Esophagus mucosa (tissue), 1 donor: ENCODE results near the gene HOOK1. TPM values are rescaled to one million over a fixed set of nuclear protein-coding genes. Genes with fewer than 3 reads are reported as not detected.
"Not testable (repeated sequence)": the region's sequence is repeated elsewhere in the genome, so short reads cannot be mapped to it uniquely, and the experiment has no call there.

Source experiments
- ATAC-seq: fragments of 200-7000 bp; cut with Tn5 transposase; one replicate; pipeline ENCODE4 v1.9.1; 2020
- total RNA-seq: library from RNA; stranded (reverse); gene quantifications from one replicate; pipeline ENCODE4 v1.2.4, GENCODE V29; 2023
- donor health status: DM: yes; HTN: yes; CAD: no.

Gene HOOK1
- total RNA-seq, 1 donor from 2014 or later: 31.4 TPM

DNA sequence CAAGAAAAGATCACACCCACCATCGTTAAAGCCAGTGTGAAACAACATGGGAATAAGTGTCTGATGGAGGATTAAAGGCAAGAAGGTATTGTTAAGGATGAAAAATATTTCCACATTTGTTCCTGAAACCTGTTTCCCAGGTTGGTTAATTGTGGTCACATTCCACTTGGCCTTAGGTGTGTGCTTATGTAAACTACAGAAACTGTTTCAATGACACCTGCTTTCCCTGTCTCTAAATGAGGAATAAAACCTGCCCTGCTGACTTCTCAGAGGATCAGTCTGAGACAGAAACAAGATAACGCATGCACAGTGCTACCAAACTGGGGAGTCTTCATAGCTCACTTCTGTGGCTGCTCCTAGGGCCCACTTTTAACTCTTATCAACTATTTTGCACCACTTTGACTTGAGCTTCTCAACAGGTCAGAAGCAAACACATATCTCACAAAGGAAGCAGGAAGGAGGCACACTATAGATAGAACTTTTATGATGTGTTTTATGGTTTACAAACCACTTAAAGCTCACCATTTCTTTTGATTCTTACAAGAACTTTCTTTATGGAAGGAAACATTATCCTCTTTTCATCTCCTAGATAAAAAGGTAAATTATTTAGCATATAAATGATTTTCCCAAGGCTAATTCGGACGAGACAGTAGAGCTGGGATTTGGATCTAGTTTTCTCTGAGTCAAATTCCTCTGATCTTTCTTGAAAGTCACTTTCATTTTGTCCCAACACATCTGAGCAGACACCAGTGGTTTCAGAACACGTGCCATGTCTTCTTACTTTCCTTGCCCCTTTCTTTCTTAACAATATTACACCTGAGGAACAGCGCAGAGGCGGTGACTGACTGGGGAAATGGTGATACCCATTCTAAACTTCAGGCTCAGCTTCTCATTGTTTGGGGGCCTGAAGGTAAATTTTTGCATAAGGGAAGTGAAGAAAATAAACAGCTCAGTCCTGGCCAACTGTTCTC lies 78.4 kb downstream of the HOOK1 start:
- ATAC-seq: peak; percentile 97

GRCh38 chr1:59897165-59897564 lies 82.4 kb downstream of the HOOK1 start:
- ATAC-seq: no peak

DNA sequence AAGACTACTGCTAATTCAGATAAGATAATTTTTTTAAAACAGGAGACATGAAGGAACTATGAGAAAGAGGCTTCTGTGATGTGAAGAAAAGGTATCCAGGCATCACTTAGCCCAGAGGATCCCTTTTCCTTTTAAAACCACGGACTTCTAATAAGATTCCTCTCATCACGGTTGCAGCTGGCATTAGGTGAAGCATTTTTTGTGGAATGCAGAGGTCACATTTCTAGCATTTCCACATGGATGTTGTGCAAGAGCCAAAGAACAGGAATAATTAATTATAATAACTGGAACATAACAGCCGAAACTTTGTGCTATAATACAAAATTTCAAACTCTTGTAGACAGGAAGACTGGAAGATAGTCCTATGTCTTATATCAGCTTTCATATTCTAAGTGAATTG lies 84.2 kb downstream of the HOOK1 start:
- ATAC-seq: no peak

DNA sequence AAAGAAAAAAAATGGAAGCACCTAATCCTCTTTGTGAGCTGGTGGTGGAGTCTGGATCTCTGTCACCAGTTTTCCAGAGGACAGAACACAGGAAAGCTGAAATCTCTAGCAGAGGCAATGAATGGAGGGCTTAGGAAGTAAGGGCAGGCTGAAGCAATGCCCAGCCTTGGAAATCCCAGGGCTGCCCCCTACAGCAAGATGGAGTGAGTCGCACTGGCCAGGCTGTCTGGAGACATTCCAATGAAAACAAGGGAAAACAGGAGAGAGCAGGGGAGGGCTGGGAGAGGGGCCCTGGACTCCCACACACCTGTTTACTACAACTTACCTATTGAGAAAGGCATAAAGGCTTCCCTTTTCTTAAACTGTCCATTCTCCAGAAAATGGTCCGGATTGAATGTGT lies 85.9 kb downstream of the HOOK1 start:
- no peak for ATAC-seq

GRCh38 chr1:59901770-59902388 lies 87.1 kb downstream of the HOOK1 start:
- ATAC-seq: no peak

GRCh38 chr1:59903141-59903754 lies 88.5 kb downstream of the HOOK1 start:
- no peak for ATAC-seq

DNA sequence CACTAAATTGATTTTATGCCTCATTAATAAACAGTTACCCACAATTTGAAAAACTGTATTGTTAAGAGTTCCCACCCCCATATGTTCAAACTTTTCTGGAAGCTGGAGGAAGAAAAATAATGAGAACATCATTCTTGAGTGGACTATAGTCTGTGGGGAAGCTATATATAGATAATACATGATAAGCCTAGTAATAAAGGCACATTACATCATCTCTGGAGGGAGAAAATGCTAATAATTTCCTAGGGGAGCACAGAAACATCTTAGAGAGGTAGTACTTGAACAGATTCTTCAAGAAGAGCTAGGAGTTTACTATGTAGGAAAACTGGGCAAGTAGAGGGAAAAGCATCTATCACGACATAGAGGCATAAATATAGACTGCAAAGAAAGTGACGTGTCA lies 92.2 kb downstream of the HOOK1 start:
- ATAC-seq: no peak

DNA sequence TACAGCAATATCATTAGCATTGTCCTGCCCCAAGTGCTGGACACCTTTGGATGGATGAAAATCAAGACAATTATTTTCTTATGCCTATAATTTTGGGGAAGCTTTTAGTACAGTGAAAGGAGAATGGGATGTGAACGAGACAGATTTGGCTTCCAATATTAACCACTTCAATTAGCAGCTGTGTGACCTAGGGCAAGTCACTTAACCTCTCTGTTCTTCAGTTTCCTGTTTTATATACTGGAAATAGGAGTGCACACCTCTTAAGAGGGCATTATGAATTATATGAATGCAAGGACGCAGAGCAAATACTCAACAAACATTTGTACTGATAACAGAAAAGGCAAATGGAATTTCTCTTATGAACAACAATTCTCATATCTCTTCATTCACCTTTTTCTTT lies 93.3 kb downstream of the HOOK1 start:
- ATAC-seq: no peak

DNA sequence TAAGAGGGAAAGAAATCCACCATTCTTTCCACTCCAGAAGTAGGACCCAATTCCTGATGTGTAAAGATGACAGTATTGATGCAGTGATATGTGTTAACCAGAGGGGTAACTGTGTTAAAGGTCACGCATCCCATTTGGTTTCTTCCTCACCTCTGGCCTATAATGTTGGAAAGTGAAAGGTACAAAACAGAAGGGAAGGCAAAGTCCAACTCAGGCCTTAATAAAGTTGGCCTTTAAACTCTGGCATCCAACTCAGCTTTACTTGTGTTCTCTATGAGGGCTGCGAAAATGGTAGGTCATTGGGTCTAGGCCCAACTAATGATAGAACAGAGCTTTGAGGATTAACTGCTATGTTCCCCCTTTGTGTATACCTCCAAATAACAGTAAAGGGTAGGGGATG lies 93.9 kb downstream of the HOOK1 start:
- no peak for ATAC-seq

DNA sequence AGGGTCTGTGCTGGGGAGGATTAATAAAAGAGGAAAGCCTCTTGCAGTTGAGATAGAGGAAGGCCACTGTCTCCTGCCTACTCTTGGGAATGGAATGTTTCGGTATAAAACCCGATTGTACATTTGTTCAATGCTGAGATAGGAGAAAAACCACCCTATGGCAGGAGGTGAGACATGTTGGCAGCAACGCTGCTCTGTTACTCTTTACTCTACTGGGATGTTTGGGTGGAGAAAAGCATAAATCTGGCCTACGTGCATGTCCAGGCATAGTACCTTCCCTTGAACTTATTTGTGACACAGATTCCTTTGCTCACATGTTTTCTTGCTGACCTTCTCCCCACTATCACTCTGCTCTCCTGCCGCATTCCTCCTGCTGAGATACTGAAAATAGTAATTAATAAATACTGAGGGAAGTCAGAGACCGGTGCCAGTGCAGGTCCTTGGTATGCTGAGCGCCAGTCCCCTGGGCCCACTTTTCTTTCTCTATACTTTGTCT lies 100.1 kb downstream of the HOOK1 start:
- not testable (repeated sequence) for ATAC-seq

GRCh38 chr1:59915516-59915915 lies 100.8 kb downstream of the HOOK1 start:
- no peak for ATAC-seq

DNA sequence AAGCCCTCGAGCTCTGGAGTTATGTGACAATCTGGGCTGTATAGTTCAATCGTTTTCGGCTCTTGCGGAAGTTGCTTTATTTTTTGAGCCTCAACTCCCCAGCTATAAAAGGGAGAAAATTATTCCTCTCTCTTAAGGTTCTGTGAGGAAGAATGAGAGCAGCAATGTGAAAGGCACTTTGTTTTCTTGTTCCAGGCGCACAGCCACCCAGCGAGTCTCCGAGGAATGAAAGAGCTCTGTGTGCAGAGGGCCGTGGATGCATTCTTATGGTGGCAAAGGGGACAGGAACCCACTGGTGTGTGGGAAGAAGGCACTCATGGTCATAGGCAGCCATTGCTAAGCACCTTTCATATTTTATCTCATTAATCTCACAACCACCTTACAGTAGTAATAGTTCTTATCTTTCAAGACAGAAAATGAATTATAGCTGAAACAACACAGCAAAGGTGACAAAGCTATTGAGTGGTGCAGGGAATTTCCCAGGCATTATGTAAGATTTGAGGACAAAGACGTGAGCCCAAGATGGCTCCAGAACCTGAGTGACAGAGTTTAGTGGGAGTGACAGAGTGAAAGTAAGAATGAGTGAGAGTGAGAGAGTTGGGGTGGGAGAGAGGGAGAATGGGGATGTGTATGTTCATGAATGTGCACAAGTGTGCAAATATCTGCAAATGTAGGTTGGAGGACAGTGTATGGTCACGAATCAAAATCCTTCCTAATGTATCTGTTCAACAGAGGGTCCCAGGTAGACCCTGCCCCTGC lies 102.5 kb downstream of the HOOK1 start:
- no peak for ATAC-seq

DNA sequence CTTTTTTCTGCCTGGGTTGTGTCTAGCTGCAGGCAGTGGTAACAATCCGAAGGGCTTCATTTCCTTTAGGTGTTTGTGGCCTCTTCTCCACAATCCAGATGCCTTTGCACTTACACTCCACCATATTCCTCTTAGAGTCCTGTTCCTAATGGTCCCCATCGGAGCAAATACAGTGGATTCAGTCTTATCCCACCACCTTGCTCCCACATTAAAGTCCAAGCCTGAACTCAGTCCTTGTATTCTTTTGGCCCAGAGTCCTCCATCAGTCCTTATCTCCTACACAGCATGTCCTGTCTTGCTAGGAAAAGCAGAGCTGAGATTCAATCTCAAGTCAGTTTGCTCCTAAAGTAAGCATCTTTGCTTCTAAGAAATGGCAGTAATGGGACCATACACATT lies 103.0 kb downstream of the HOOK1 start:
- ATAC-seq: no peak

GRCh38 chr1:59919746-59920145 lies 105.0 kb downstream of the HOOK1 start:
- ATAC-seq: no peak

DNA sequence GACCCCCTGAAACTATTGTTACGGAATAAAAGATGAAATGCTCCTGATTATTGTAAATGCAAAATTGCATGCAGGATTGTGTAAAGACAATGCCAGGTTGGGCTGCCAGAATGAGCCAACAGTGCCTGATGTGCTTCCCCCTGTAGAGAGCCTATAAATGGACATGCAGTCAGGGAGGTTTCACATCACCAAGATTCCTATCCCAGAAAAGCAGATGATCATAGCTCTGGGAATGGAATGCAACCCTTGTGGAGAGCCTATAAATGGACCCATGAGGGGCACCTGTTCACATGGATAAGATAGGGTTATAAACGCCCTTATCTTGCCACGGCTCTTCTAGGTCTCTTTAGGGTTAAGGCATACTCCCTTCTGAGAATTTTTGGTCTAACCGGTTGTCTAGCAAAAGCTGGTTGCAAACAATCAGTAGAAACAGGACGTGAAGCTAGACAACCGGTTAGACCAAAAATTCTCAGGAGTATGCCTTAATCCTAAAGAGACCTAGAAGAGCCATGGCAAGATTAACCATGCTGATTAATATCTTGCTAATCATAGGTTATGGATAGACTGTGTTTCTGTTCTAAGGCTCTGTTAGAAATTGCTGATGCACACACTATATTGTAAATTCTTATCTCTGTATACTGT lies 106.6 kb downstream of the HOOK1 start:
- peak; percentile 52 for ATAC-seq

GRCh38 chr1:59924653-59925052 lies 109.9 kb downstream of the HOOK1 start:
- no peak for ATAC-seq

Other genes with a start within 250 kb of the HOOK1 start
- gene CYP2J2, start 111.8 kb downstream of the HOOK1 start, total RNA-seq: 8.8 TPM